IMR-90 (cell line): ENCODE measurements around the gene DNAJC6. TPM values are rescaled to one million over a fixed set of nuclear protein-coding genes. Genes with fewer than 3 reads are reported as not detected.

ENCODE experiments used
- ATAC-seq: fragments of 200-7000 bp; cut with Tn5 transposase; 2 replicates; pipeline ENCODE4 v1.9.1; 2020; ENCODE audit warnings: low read depth, mild to moderate bottlenecking, moderate library complexity
- BruUV-seq: library from RNA; stranded (reverse); fragments of 400-500 nt; replicated peaks from 2 replicates; lab custom pipeline; 2021; lab: Mats Ljungman, UMichigan
- CTCF ChIA-PET: fragments of 300-600 bp; formaldehyde crosslinking; extraction: SDS; loops from one replicate; lab custom pipeline; 2021; ENCODE audit warnings: antibody characterized with exemption; lab: Yijun Ruan, JAX
- POLR2A ChIA-PET: fragments of 300-600 bp; sonication (Branson Sonifier 250); formaldehyde crosslinking; loops from one replicate; lab custom pipeline; 2022; ENCODE audit warnings: antibody characterized with exemption; ENCODE audit not compliant: unreplicated experiment; lab: Charles Lee
- DNase-seq: peaks from one replicate; pipeline ENCODE4 v3.0.0; 2013
- H2AFZ ChIP-seq: replicated peaks from 2 replicates; pipeline ENCODE3; 2013; ENCODE audit warnings: low read length, mild to moderate bottlenecking; ENCODE audit not compliant: poor library complexity
- H2AK5ac ChIP-seq: 2 replicates; pipeline ENCODE4 v1.6.1; 2013; ENCODE audit warnings: low read depth, low read length, inconsistent platforms
- H2AK9ac ChIP-seq: replicated peaks from 2 replicates; pipeline ENCODE3; 2013; ENCODE audit warnings: mild to moderate bottlenecking, low read depth, low read length, moderate library complexity; ENCODE audit not compliant: poor library complexity
- H2BK120ac ChIP-seq: 2 replicates; pipeline ENCODE4 v1.6.1; 2013; ENCODE audit warnings: low read depth, low read length, inconsistent platforms
- H2BK15ac ChIP-seq: 3 replicates; pipeline ENCODE4 v1.6.1; 2013; ENCODE audit warnings: low read depth, low read length, inconsistent platforms
- H2BK20ac ChIP-seq: 2 replicates; pipeline ENCODE4 v1.6.1; 2013; ENCODE audit warnings: low read depth, mild to moderate bottlenecking, inconsistent platforms, low read length, moderate library complexity
- H2BK5ac ChIP-seq: 2 replicates; pipeline ENCODE4 v1.6.1; 2013; ENCODE audit warnings: mild to moderate bottlenecking, low read depth, low read length, inconsistent platforms; ENCODE audit not compliant: poor library complexity, severe bottlenecking
- H3K14ac ChIP-seq: replicated peaks from 2 replicates; pipeline ENCODE4 v1.6.1; 2013; ENCODE audit warnings: low read depth, low read length, inconsistent platforms
- H3K18ac ChIP-seq: 2 replicates; pipeline ENCODE4 v1.6.1; 2013; ENCODE audit warnings: low read depth, low read length, control low read depth
- H3K23ac ChIP-seq: 2 replicates; pipeline ENCODE4 v1.6.1; 2013; ENCODE audit warnings: low read depth, low read length, inconsistent platforms
- H3K27ac ChIP-seq: 2 replicates; pipeline ENCODE4 v1.5.1; 2013; ENCODE audit warnings: mild to moderate bottlenecking, control low read depth, low read length; ENCODE audit not compliant: insufficient read depth
- H3K27me3 ChIP-seq: 2 replicates; pipeline ENCODE4 v1.6.1; 2013; ENCODE audit warnings: low read length; ENCODE audit not compliant: control insufficient read depth, insufficient read depth
- H3K36me3 ChIP-seq: 2 replicates; pipeline ENCODE4 v1.6.1; 2013; ENCODE audit warnings: low read length, mixed read lengths; ENCODE audit not compliant: control insufficient read depth, insufficient read depth
- H3K4ac ChIP-seq: 2 replicates; pipeline ENCODE4 v1.6.1; 2013; ENCODE audit warnings: low read depth, low read length, inconsistent platforms
- H3K4me1 ChIP-seq: 2 replicates; pipeline ENCODE4 v1.6.1; 2013; ENCODE audit warnings: low read length, mixed read lengths; ENCODE audit not compliant: control insufficient read depth, insufficient read depth
- H3K4me2 ChIP-seq: 2 replicates; pipeline ENCODE4 v1.6.1; 2013; ENCODE audit warnings: low read depth, mild to moderate bottlenecking, control low read depth, low read length, moderate library complexity
- H3K4me3 ChIP-seq: 2 replicates; pipeline ENCODE4 v1.5.1; 2013; ENCODE audit warnings: low read depth, mild to moderate bottlenecking, control low read depth, low read length, moderate library complexity; ENCODE audit not compliant: insufficient read depth
- H3K56ac ChIP-seq: 2 replicates; pipeline ENCODE4 v1.6.1; 2013; ENCODE audit warnings: low read length, inconsistent platforms; ENCODE audit not compliant: insufficient read depth; ENCODE audit errors: extremely low read depth
- H3K79me1 ChIP-seq, 2 experiments: 2 replicates each; pipeline ENCODE4 v1.6.1; 2013; ENCODE audit warnings: low read length in 2 of 2, inconsistent platforms in 1 of 2, low read depth in 1 of 2
- H3K9ac ChIP-seq: 2 replicates; pipeline ENCODE4 v1.6.1; 2013; ENCODE audit warnings: low read depth, low read length, control low read depth
- H3K9me1 ChIP-seq: 2 replicates; pipeline ENCODE4 v1.6.1; 2013; ENCODE audit warnings: low read length, inconsistent platforms; ENCODE audit not compliant: insufficient read depth
- H3K9me3 ChIP-seq: 2 replicates; pipeline ENCODE4 v1.6.1; 2013; ENCODE audit warnings: low read length; ENCODE audit not compliant: control insufficient read depth, insufficient read depth
- H4K20me1 ChIP-seq: 2 replicates; pipeline ENCODE4 v1.6.1; 2013; ENCODE audit warnings: low read length, inconsistent platforms; ENCODE audit not compliant: insufficient read depth
- H4K5ac ChIP-seq: 2 replicates; pipeline ENCODE4 v1.6.1; 2013; ENCODE audit warnings: mild to moderate bottlenecking, low read depth, low read length, control low read depth
- H4K8ac ChIP-seq, 2 experiments: 2 replicates each; pipeline ENCODE4 v1.6.1; 2013; ENCODE audit warnings: low read depth in 2 of 2, low read length in 2 of 2, control low read depth in 1 of 2, inconsistent platforms in 1 of 2
- H4K91ac ChIP-seq: 2 replicates; pipeline ENCODE4 v1.6.1; 2013; ENCODE audit warnings: low read depth, low read length, inconsistent platforms; ENCODE audit not compliant: insufficient read depth
- BHLHE40 ChIP-seq: fragments of 150-350 bp; IDR thresholded peaks from 2 replicates; pipeline ENCODE4 v1.6.1; 2016; ENCODE audit warnings: mild to moderate bottlenecking, low read depth, low read length
- CEBPB ChIP-seq: IDR thresholded peaks from 2 replicates; pipeline ENCODE4 v1.6.1; 2012; ENCODE audit warnings: low read depth, low read length, improper control_type of control experiment
- CHD1 ChIP-seq: IDR thresholded peaks from 2 replicates; pipeline ENCODE4 v1.6.1; 2012; ENCODE audit warnings: low read depth, low read length, improper control_type of control experiment
- FOS ChIP-seq: fragments of 150-350 bp; IDR thresholded peaks from 2 replicates; pipeline ENCODE4 v1.6.1; 2016; ENCODE audit warnings: low read depth, low read length
- MAFK ChIP-seq: IDR thresholded peaks from 2 replicates; pipeline ENCODE4 v1.6.1; 2012; ENCODE audit warnings: low read depth, low read length, improper control_type of control experiment
- MAZ ChIP-seq: IDR thresholded peaks from 2 replicates; pipeline ENCODE4 v1.6.1; 2012; ENCODE audit warnings: low read depth, mild to moderate bottlenecking, low read length, improper control_type of control experiment, moderate library complexity, borderline replicate concordance
- MXI1 ChIP-seq: IDR thresholded peaks from 2 replicates; pipeline ENCODE4 v1.6.1; 2012; ENCODE audit warnings: low read depth, mild to moderate bottlenecking, low read length, moderate library complexity, borderline replicate concordance
- NFE2L2 ChIP-seq: fragments of 150-350 bp; IDR thresholded peaks from 2 replicates; pipeline ENCODE4 v1.6.1; 2016; ENCODE audit warnings: low read depth, mild to moderate bottlenecking, low read length
- POLR2A ChIP-seq: IDR thresholded peaks from 2 replicates; pipeline ENCODE4 v1.6.1; 2012; ENCODE audit warnings: mild to moderate bottlenecking, low read depth, low read length
- RAD21 ChIP-seq: IDR thresholded peaks from 2 replicates; pipeline ENCODE4 v1.6.1; 2012; ENCODE audit warnings: low read length, improper control_type of control experiment
- RCOR1 ChIP-seq: IDR thresholded peaks from 2 replicates; pipeline ENCODE4 v1.6.1; 2012; ENCODE audit warnings: mild to moderate bottlenecking, low read length, improper control_type of control experiment; ENCODE audit not compliant: insufficient replicate concordance
- RFX5 ChIP-seq: IDR thresholded peaks from 2 replicates; pipeline ENCODE4 v1.8.0; 2012; ENCODE audit warnings: low read depth, mild to moderate bottlenecking, low read length, moderate library complexity
- SMC3 ChIP-seq: fragments of 150-350 bp; IDR thresholded peaks from 2 replicates; pipeline ENCODE4 v1.6.1; 2016; ENCODE audit warnings: low read depth, mild to moderate bottlenecking, antibody characterized with exemption, low read length, moderate library complexity
- WGBS, 2 experiments: methylation state at CpG; one replicate each; pipeline versions ENCODE4 v1.1.5 to v1.1.7; 2013; ENCODE audit warnings: missing lambda C conversion rate in 2 of 2; ENCODE audit not compliant: insufficient read length in 1 of 2; ENCODE audit errors: extremely low coverage in 2 of 2; 5-methylcytosine and 5-hydroxymethylcytosine counted together
- dilution Hi-C: fragments of 300-500 bp; cut with HindIII; formaldehyde crosslinking; loops from one replicate; pipeline ENCODE4 v1.14.3; 2018; ENCODE audit warnings: low sequenced_read_pairs; ENCODE audit not compliant: unreplicated experiment
- in situ Hi-C: fragments of 300-500 bp; cut with MboI; formaldehyde crosslinking; loops from 3 replicates; pipeline ENCODE4 v1.14.3; 2019; ENCODE audit warnings: low sequenced_read_pairs, inconsistent platforms, mixed read lengths
- intact Hi-C: fragments of 100-400 bp; cut with micrococcal nuclease; formaldehyde crosslinking; loops from 2 replicates; pipeline ENCODE4 v1.10.0; 2022
- polyA plus RNA-seq, 3 experiments: library from polyadenylated mRNA; depleted of rRNA; stranded (reverse); fragments of >200 nt; gene quantifications; 2 replicates each; pipeline ENCODE4 v1.2.3, GENCODE V29; 2012; ENCODE audit warnings: low replicate concordance in 1 of 3
- total RNA-seq: library from RNA; depleted of rRNA; stranded (reverse); fragments of >200 nt; gene quantifications from 2 replicates; pipeline ENCODE4 v1.2.3, GENCODE V29; 2012
- TF ChIP-seq, protein P1 (sequence below): conservative IDR thresholded peaks from 2 replicates; pipeline ENCODE4 v1.5.1; 2012; ENCODE audit warnings: mild to moderate bottlenecking, low read depth, low read length, improper control_type of control experiment
- TF ChIP-seq, protein P2 (sequence below): fragments of 150-350 bp; IDR thresholded peaks from 2 replicates; pipeline ENCODE4 v1.6.1; 2016; ENCODE audit warnings: low read depth, mild to moderate bottlenecking, low read length, moderate library complexity, borderline replicate concordance
- TF ChIP-seq, protein P3 (sequence below): fragments of 150-350 bp; IDR thresholded peaks from 2 replicates; pipeline ENCODE4 v1.6.1; 2017; ENCODE audit warnings: mild to moderate bottlenecking, antibody characterized with exemption, low read length, low read depth

The DNAJC6 gene
- total and polyA plus RNA-seq, 2 of the 4 experiments (the other 2 are of a cell fraction): 0.05 to 0.18 TPM

DNA sequence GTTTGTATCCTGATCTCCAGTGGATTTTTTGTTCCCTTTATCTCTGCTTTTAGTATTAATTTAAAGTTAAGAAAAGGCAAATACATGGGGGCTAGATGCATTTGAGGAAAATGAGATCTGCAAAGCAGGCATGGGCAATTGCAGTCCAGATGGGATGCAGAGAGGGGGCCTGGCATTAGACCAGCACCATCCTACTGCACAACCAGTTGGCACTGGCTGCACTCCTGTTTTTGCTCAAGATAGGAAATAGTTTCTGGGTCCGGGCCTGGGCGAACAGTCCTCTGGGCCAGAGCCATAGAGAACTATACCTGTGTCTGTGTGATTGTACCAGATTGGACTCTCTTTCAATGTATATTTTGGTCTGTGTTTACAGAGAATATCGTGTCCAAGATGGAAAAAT, 77.1 kb downstream of the DNAJC6 start:
- Histone ChIP-seq H3K4me2 (no peak overlapping the region), H3K27ac (no peak overlapping the region), H2AFZ (no peak overlapping the region), H3K23ac (no peak overlapping the region), H2BK15ac (no peak overlapping the region), H3K14ac (no peak overlapping the region), H3K79me1 (no peaks in the 10 kb centered on the region), H2BK120ac (no peak overlapping the region), H2AK5ac (no peak overlapping the region), H2BK20ac (no peak overlapping the region), H3K18ac (no peak overlapping the region), H3K4me1 (no peaks in the 10 kb centered on the region), H4K8ac (no peak overlapping the region), H3K56ac (no peak overlapping the region), H3K9ac (no peak overlapping the region), H3K9me1 (no peaks in the 10 kb centered on the region), H3K9me3 (no peaks in the 10 kb centered on the region), H3K36me3 (no peaks in the 10 kb centered on the region), H2AK9ac (no peak overlapping the region), H3K27me3 (no peaks in the 10 kb centered on the region; the same call in 1 of the 2 replicates), H3K4me3 (no peak overlapping the region), H3K4ac (no peak overlapping the region), H4K91ac (no peak overlapping the region), H4K5ac (no peak overlapping the region), H4K20me1 (no peaks in the 10 kb centered on the region), H2BK5ac (no peak overlapping the region)
- in situ Hi-C loops (no loop called here), intact Hi-C loops (no loop called here), dilution Hi-C loops (no loop called here)
- ATAC-seq (no peak), DNase-seq (no peak)
- TF ChIP-seq CHD1 (no peak), POLR2A (no peak), RAD21 (no peak), MAZ (no peak), FOS (no peak), MXI1 (no peak), NFE2L2 (no peak), RCOR1 (no peak), MAFK (no peak), SMC3 (no peak), BHLHE40 (no peak), CEBPB (no peak), RFX5 (no peak)
- TF ChIP-seq, protein P1, sequence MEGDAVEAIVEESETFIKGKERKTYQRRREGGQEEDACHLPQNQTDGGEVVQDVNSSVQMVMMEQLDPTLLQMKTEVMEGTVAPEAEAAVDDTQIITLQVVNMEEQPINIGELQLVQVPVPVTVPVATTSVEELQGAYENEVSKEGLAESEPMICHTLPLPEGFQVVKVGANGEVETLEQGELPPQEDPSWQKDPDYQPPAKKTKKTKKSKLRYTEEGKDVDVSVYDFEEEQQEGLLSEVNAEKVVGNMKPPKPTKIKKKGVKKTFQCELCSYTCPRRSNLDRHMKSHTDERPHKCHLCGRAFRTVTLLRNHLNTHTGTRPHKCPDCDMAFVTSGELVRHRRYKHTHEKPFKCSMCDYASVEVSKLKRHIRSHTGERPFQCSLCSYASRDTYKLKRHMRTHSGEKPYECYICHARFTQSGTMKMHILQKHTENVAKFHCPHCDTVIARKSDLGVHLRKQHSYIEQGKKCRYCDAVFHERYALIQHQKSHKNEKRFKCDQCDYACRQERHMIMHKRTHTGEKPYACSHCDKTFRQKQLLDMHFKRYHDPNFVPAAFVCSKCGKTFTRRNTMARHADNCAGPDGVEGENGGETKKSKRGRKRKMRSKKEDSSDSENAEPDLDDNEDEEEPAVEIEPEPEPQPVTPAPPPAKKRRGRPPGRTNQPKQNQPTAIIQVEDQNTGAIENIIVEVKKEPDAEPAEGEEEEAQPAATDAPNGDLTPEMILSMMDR: no peak
- TF ChIP-seq, protein P2, sequence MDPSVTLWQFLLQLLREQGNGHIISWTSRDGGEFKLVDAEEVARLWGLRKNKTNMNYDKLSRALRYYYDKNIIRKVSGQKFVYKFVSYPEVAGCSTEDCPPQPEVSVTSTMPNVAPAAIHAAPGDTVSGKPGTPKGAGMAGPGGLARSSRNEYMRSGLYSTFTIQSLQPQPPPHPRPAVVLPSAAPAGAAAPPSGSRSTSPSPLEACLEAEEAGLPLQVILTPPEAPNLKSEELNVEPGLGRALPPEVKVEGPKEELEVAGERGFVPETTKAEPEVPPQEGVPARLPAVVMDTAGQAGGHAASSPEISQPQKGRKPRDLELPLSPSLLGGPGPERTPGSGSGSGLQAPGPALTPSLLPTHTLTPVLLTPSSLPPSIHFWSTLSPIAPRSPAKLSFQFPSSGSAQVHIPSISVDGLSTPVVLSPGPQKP: no peak
- TF ChIP-seq, protein P3, sequence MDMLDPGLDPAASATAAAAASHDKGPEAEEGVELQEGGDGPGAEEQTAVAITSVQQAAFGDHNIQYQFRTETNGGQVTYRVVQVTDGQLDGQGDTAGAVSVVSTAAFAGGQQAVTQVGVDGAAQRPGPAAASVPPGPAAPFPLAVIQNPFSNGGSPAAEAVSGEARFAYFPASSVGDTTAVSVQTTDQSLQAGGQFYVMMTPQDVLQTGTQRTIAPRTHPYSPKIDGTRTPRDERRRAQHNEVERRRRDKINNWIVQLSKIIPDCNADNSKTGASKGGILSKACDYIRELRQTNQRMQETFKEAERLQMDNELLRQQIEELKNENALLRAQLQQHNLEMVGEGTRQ: no peak
- ChIA-PET POLR2A (no interaction called here), CTCF (no interaction called here)
- BruUV-seq: no TSS peak
- no CpG with 5 or more reads among the region's 3 CpGs for WGBS, 2 experiments
